Head of caudate nucleus (tissue), 42 donors: Measurements from ENCODE around the gene NR6A1.
"Not testable (repeated sequence)": the region's sequence is repeated elsewhere in the genome, so short reads cannot be mapped to it uniquely, and the experiment has no call there.

Source experiments
- DNase-seq, 42 donors: peaks; one replicate each; pipeline versions ENCODE4 v3.0.0 to v3.0.0-alpha.2; 2020 to 2021; ENCODE audit warnings: mixed read lengths in 7 of 42
- intact Hi-C: fragments of 100-400 bp; cut with DNase I; formaldehyde crosslinking; loops from one replicate; pipeline ENCODE4 v1.15.0; 2022

NR6A1 gene

GRCh38 chr9:124743686-124744348 is 27.3 kb downstream of the NR6A1 start:
- intact Hi-C loops = no loop called here
- no peak for DNase-seq

GRCh38 chr9:124742940-124743339 is 28.2 kb downstream of the NR6A1 start:
- intact Hi-C loops = no loop called here

GRCh38 chr9:124741662-124742061 is 29.4 kb downstream of the NR6A1 start:
- no peak for DNase-seq
- intact Hi-C loops = no loop called here

More at GRCh38 chr9:124742940-124743339, 28.2 kb downstream of the NR6A1 start:
- DNase-seq = no peak

GRCh38 chr9:124741149-124741548 is 30.0 kb downstream of the NR6A1 start:
- intact Hi-C loops = no loop called here
- no peak for DNase-seq

GRCh38 chr9:124739360-124739759 is 31.8 kb downstream of the NR6A1 start:
- intact Hi-C loops = no loop called here
- DNase-seq = no peak

DNA sequence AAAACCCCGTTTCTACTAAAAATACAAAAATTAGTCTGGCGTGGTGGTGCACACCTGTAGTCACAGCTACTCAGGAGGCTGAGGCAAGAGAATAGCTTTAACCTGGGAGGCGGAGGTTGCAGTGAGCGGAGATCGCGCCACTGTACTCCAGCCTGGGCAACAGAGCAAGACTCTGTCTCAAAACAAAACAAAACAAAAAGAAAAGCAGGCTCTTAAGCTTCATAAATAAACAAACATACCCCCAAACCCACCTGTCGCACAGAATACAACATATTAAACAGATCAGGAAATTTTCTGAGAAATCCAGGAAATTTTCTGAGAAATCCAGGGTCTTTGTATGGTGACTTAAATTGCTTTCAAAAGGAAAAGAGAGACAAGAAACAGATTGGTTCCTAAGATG is 33.0 kb downstream of the NR6A1 start:
- intact Hi-C loops, DNase-seq: not testable (repeated sequence)

DNA sequence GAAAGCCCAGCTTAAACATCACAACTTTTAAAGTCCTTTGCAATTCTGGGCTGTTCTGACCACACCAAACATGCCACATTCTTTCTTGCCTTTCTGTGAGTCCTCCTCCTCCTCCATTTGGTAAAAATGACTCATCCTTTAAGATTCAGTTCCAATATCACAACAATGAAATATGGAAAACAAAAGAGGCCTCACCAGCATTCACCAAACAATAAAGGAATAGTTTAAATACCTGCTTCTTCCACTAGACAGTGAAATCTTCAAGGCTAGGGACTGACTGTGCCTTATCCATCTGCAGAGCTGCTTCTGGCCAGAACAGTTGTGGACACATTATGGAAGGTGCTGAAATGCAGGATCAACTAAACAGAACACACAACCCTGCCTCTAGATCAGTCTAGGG is 36.0 kb downstream of the NR6A1 start:
- DNase-seq = no peak
- intact Hi-C loops = no loop called here

DNA sequence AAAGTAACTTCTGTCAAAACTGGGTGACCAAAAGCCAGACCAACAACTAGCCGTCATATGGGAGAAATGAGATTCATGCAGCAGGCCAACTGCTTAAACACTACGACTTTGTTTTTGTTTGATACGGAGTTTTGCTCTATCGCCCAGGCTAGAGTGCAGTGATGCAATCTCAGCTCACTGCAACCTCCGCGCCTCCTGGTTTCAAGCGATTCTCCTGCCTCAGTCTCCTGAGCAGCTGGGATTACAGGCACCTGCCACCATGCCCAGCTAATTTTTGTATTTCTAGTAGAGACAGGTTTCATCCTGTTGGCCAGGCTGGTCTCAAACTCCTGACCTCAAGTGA is 36.4 kb downstream of the NR6A1 start:
- intact Hi-C loops, DNase-seq: not testable (repeated sequence)

DNA sequence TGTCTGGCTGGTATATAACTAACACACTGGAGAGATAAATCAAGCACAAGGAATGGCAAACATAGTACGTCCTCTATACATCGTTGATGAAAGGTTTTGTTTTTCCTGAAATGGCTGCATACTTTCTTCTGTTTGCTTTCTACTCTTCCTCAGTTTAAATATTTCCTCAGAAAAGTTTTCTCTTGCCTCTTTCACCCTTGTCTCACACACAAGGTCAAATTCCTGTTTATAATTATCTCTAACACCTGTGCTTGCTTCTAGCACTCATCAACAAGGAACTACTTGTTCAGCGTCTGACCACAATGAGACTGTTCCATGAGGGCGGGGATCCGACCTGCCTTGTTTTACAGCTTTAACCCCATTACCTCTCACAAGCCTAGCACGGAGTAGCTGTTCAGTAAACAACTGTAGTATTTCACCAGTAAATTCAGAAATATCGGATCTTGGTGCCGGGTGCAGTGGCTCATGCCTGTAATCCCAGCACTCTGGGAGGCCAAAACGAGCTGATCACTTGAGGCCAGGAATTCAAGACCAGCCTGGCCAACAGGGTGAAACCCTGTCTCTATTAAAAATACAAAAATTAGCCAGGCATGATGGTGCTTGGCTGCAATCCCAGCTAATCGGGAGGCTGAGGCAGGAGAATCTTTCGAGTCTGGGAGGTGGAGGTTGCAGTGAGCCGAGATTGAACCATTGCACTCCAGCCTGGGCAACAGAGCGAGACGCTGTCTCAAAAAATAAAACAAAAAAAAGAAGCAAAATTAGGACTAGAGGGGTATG is 37.0 kb downstream of the NR6A1 start:
- intact Hi-C loops = no loop called here
- DNase-seq = no peak

GRCh38 chr9:124730772-124731171 is 40.3 kb downstream of the NR6A1 start:
- intact Hi-C loops = no loop called here
- no peak for DNase-seq

GRCh38 chr9:124726886-124727285 is 44.2 kb downstream of the NR6A1 start:
- intact Hi-C loops = no loop called here
- no peak for DNase-seq

DNA sequence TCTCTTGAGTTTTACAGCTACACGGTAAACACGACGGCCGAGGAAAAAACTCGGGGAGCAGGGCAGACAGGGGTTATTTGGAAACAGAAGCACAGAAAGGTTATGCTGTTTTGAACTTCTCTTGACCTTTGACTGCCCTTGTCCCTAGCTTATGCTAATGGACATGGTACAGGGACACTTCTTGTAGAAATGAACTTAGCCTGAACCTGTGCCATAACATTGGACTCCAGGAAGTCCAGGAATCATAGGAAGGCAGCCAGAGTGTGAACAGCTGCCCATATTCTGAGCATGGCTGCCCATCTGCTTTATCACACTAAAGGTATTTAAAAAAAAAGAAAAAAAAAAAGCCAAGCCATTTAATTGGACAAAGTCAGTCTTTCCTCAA is 46.1 kb downstream of the NR6A1 start:
- no peak for DNase-seq
- intact Hi-C loops = no loop called here

DNA sequence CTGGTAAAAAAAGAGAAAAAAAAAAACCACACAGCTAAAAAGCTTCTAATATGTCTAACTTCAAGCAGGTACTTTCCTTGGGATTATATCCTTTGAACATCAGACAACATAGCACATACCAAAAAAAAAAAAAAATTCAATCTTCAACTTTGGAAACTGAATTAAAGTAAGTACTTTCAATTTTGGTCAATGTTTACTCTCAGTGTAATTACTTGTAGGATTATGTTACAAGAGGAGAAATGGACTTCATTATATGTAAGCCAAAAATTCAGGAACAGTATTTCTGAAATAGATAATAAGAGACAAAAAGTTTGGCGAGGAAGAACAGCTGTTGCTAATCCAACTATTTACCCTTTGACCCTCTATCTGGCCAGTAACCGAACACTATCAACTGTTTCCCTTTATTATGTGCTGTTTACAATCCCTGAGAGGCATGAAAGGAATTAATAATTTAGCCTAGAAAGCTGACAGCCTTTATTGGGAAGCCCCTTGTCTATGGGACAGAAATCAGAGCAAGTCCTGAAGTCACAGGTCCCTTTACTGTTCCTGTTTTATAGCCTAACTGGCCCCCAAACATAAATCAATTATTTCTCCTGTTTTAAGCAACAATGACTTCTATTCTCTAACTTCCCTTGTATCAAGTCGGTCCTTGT is 46.6 kb downstream of the NR6A1 start:
- DNase-seq = no peak
- intact Hi-C loops = no loop called here

GRCh38 chr9:124723352-124723751 is 47.8 kb downstream of the NR6A1 start:
- no peak for DNase-seq
- intact Hi-C loops = no loop called here

DNA sequence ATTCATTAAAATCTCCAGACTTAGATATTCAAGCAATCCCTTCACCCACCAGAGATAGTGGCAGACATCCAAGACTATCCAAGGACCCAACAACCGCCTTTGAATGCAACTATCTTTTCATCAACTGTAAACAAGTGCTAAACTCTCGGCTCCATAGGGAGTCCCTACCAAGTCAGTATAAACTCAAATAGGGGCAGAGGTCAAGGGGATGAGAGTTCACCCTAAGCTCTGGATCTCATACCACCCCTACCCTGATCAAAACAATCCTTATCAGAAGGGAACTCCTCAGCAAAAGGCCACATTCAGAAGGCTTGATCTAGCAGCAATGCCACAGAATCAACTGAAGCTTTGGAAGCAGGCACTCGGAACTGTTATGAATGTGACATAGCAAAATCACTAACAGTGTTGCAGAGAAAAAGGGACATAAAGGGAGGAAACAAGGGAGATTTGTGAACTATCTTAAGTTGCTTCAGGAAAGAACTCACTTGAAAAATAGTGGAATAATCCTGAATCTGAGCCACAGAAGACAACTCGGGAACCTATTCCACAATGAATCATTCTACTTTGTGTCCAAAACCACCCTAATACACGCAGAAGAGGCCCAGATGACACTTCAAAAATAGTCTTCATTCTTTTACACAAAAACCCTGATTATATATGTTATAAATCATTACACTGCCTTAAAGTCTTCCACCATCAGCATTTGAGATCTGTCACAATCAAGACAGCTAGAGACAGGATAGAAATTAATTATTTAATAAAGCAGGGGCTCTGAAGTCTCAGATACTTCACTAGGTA is 49.8 kb downstream of the NR6A1 start:
- intact Hi-C loops = no loop called here
- DNase-seq = peak in 1 of 42 donors; percentile 6

DNA sequence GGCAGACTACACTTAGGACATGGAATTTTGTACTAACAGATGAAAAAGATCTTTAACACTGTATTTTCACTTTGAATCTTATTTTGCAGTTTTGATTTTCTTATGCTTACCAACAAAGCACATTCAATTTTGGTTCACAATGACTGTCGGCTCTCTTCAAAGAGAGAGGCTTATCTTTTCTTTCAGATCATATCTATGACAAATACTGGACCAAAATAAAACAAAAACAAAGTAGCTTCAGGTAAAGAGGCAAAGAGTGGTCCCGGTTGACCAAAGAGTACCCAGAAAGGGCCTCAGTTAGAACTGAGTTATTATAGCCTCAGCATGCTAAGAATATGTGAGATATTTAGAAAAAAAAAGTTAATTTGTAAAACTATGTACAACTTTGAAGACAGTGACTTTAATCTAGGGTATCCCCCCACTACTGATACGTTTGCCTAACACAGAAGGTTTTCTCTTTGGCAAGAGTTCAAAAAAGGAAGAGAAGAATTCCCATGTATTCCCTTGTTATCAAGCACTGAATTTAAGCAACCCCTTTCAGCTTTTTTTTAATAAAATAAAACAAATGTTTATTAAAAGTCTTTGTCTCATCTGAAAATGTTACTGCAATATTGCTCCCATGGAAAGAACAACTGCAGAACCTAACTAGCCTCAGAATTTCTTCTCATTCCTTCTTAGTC is 50.5 kb downstream of the NR6A1 start:
- intact Hi-C loops = no loop called here
- DNase-seq = no peak

GRCh38 chr9:124718928-124719327 is 52.2 kb downstream of the NR6A1 start:
- no peak for DNase-seq
- intact Hi-C loops = no loop called here

GRCh38 chr9:124717597-124717996 is 53.5 kb downstream of the NR6A1 start:
- intact Hi-C loops = no loop called here
- DNase-seq = no peak

- intact Hi-C loops = no loop called here
- no peak for DNase-seq
Measured at GRCh38 chr9:124716808-124717207, 54.3 kb downstream of the NR6A1 start.
